ENCODE measurements around the gene CEBPA.
"Not testable (repeated sequence)": the region's sequence is repeated elsewhere in the genome, so short reads cannot be mapped to it uniquely, and the experiment has no call there.

Gene CEBPA

DNA sequence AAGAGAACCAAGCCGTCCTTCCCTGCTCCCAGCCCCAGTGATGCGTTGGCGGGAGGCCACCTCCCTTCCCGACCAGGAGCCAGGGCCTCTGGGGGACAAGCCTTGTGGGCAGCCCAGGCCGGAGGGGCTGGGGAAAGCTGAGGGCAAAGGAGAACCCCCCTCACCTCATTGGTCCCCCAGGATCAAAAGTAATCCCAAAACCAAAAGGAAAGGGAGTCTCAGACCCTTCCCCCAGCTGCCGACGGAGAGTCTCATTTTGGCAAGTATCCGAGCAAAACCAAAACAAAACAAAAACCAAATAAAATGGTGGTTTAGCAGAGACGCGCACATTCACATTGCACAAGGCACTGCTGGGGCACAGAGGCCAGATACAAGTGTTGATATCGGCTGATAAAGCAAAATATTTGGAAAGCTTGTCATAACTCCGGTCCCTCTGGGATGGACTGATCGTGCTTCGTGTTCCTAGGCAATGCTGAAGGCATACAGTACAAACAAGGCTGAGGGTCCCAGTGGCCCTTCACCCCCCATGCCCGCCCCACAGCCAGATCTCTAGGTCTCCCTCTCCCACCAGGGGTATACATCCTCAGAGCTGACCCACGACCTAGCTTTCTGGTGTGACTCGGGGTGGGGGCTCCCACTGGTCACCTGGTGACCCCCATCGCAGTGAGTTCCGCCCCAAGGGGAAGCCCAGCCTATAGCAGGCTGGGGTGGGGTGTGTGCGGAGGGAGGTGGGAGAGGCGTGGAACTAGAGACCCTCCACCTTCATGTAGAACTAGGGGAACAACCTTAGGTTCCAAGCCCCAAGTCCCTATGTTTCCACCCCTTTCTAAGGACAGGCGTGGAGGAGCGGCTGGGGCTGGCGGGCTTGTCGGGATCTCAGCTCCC is 2.1 kb downstream of the CEBPA start:
- no peak for DNase-seq

- no peak for DNase-seq
Observed at GRCh38 chr19:33299051-33299688, 3.2 kb downstream of the CEBPA start.

DNA sequence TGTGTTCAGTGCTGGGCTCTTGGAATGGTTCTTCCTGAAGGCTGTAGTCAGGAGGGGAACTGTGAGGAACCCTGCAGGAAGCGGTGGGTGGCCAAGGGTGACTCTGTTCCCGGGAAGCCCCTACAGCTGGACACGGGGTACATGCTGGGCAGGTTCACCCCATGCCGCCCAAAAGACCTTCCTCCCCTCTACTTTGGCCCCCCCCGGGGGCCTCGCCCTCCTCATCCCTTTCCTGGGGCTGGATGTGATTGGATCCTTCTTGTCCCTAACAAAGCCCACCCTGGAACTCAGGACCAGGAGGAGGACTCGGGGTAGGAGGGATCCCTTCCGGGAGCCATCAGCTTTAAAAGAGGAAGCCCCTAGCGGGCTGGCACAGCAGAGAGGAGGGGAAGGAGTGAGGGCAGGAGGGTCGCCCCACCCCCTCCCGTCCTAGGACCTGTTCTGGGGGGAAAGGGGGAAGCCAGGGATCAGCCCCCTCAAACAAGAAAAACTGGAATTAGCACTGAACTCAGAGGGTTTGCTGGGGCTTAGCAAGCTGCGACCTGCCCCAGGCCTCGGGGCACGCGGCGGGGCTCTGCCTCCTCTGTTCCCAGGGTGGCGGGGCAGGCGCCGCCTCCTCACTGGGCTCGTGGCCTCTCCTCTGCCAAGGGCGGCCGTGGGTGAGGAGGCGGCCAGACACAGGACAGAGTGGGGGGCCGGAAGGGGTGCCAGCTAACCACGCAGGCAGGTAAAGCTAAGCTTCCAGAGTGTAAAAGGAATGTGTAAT is 4.0 kb downstream of the CEBPA start:
- DNase-seq = no peak

DNA sequence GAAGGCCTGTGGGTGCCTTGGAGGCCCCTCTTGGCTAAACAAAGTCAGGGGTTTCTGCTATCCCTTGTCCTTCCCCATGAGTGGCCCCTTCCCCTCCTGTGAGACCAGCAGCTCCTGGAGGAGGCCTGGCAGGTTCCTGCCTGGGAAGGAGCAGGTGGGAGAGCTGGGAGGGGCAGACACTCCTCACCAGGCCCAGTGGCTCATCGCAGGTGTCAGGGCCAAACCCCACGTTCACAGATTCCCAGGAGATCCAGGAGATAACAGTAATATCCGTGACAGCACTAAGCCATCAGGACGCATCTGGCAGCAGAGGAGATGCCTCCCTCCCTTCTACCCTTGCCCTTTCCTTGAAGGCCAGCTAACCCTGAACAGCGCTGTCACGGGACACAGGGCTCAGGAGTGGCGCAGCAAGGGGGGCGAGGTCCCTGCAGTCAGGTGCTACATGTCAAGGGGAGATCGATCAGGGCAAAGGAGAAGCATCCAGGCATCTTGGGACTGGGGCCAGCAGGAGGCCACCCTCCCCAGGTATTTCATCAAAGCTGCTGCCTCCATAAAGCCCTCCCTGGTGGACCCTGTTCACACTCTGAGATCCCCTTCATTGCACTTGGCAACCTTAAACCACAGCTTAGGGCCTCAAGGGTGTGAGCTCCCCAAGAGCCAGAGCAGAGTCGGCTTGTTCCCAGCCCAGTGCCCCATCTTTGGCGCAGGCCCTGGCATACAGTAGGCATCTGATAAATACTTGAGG is 4.8 kb downstream of the CEBPA start:
- DNase-seq = no peak

DNA sequence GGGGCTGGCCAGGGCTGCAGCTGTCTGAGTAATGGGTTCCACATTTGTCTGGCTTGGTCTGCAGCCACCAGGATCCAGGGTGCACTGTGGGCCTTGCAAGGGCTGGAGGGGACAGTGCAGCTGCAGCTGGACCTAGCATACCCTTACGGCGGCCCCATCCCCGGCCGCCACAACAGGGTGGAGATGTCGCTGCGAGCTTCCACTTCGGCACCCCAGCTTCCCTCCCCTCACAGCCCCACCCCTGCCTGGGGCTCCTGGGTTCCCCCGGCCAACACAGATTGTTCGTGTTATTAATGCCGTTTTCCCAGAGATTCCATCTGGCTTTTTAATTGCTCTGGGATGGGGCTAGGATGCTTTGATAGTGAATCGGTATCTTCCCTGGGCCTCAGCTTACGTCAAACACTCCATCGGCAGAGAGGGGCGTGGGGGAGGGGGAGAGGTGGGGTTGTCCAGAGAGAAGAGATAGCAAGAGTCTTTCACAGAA is 5.8 kb downstream of the CEBPA start:
- DNase-seq = peak; percentile 71

GRCh38 chr19:33295621-33296487 is 6.5 kb downstream of the CEBPA start:
- no peak for DNase-seq

- DNase-seq = not testable (repeated sequence)
Observed at GRCh38 chr19:33295046-33295445, 7.3 kb downstream of the CEBPA start.

DNA sequence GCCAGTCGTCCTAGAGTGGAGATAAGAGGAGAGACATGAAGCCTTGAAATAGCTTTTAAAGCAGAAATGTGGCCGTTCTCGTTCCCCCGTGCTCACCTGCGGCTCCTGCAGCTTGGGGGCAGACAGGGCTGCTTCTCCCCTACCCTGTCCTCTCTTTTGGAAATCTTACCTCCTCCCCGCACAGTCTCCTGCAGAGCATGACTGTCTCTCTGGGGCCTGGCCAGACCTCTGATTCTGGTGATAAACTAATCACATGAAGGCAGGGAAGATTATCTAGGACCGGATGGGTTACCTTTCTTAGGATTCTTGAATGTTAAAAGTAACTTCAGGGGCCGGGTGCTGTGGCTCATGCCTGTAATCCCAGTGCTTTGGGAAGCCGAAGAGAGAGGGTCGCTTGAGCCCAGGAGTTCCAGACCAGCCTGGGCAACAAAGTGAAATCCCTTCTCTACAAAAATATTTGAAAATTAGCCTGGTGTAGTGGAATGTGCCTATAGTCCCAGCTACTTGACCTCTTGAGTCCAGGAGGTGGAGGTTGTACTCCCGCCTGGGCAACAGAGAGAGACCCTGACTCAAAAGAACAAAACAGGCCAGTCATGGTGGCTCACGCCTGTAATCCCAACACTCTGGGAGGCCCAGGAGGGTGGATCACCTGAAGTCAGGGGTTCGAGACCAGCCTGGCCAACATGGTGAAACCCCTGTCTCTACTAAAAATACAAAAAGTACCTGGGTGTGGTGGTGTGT is 8.1 kb downstream of the CEBPA start:
- DNase-seq = no peak

DNA sequence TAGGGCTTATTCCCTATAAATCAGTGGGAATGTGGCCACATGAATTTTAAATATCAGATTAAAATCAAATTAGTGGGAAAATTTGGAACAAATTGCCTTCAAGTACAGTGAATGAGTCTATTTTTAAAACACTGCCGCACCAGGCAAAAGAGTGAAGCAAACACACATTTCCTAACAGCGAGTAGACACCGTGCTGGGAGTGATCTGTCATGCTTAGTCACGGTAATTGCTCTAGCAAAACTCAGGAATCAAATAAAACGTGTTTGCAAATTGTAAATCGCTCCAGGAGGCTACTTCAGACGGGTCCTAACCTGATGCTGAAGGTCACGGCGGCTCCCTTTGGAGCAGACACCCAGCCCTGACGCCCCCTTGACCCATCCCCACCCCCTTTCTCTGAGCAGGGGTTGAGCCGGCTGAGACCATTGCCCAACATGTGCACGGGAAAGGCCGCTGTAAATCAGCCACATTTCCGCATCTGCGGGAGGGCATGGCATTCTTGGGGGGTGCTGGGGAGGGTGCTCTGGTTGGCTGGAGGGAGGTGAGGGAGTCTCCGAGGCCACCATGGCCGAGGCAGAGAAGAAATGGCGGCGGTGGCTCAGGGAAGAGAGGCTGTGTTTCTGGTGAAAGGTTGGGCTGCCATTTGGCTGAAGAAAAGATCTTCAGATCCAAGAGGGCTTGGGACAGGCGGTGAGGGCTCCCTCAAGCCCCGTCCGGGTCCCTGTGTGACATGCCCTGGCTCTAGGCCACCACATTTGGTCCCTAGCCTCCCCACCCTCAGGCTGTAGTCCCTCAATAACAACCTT is 8.9 kb downstream of the CEBPA start:
- peak; percentile 72 for DNase-seq

DNA sequence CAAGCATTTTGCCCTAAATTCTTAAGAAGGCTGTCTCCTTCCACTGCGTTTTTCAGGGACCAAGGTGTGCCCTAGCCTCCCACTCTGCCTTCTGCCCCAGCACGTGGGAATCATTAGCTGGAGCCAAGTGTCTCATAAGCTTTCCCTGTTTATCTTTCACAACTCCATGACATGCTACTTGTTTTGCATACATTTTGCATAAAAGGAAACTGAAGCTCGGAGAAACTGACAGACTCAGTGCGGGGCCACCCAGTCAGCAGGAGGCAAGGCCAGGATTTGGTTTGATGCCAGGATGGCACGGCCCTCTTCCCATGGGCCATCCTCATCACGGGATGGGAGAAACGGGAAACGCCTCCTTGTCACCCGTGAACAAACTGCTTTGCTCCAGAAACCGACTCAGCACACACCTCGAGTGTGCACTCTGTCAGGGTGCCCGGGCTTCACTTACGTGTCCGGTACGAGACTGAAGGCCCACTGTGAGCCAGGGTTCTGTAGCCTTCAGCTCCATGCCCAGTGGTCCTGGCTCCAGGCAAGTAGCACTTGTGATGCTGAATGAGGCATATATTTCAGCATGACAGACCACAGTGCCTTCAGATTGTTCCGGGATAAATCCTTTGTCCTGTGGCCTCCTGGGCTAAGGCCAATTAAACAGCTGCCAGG is 9.6 kb downstream of the CEBPA start:
- DNase-seq = peak; percentile 12

GRCh38 chr19:33291623-33292534 is 10.5 kb downstream of the CEBPA start:
- no peak for DNase-seq

DNA sequence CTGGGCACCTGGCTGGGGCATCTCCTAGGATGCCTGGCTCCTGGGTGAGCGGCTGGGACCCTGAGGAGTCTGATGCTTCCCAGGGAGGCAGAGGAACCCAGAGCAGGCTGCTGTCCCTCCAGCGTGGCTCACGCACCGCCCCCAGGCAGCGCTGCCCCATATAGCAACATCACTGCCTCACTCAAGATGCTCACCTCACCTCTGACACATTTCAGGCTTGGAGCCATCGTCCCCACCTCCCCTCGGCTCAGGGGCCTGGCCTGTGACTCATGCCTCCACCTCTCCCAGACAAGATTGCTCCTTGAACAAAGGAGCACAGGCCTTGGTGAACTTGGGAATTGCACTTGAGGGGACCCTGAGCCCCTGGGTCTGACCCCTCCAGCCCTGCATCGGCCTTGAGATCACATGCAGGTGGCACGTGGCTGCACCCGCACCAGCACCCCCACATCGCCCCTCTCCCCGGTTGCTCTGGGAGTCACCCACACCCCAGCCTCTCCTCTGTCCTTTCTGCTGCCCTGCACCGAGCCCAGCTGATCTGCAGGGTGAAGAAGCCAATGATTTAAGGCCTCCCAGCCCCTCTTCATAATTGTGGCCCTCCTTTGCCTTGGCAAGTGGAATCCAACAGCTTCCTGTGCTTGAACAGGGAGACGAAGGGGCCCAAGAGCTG is 11.2 kb downstream of the CEBPA start:
- DNase-seq = peak; percentile 29

DNA sequence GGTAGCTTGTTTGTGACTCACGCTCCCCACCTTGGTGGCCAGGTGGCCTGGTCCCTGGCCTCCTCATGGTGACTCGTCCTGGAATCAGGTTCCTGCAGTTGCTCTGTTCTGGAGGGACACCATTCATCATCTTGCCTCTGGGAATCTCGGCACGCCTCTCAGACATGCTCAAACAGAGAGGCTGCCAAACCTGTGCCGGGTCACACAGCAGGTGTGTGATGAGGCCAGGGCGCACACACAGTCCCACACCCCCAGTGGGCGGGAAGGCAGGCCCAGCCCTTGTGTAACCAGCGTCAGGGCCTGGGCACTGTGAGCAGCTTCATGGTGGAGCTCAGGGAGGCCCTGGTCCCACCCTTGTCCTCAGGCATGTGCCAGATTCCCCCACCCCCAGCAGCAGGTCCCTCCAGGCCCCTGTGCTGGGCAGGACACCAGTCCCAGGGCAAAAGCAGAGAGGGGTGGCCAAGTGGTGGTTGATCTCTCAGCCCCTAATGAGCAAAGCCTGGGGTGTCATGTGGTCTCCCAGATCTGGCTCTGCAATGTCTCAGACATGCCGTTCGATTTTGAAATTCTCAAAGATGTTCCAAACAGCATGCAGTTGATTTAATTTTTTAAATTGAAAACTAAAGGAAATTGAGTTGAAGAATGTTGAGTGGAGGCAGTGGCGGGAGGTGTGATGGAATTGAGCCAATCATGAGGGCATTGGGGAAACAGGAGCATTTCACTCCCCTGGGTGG is 12.1 kb downstream of the CEBPA start:
- DNase-seq = no peak

DNA sequence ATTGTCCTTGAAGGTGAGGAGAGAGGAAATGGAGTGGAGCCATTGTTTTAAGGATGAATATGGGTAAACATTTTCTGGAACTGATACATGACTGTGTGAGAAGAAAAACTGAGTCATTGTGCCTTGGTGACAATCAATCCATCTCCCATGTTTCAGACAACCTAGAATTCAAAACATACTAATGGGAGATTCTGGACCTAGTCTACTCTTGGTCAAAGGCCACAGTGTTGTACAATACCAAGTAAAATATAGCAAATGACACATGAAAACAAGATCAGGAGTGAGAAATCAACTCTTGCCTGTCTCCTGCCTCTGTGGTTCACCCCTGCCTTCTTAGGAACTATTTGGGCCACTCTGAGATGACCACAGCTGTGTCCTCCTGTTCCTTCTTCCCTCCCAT is 13.1 kb downstream of the CEBPA start:
- DNase-seq = no peak

DNA sequence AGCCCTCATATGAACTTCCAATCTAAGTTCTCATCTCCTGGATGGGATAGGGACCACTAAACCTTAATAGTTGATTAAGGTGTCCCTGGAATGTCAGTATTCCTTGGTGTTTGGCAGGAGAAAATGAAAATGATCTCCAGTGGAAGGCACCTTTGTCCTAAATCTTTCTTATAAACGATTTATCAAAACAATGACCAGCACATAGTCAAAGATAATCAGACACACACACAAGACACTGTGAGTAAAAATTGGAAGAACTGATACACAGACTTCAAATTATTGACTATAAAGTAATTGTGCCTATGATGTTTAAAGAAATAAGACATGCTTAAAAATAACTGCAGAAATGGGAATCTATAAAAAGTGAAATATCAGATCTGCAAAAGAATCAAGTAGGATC is 13.7 kb downstream of the CEBPA start:
- no peak for DNase-seq

GRCh38 chr19:33287927-33288326 is 14.4 kb downstream of the CEBPA start:
- DNase-seq = no peak

GRCh38 chr19:33287438-33287837 is 14.9 kb downstream of the CEBPA start:
- no peak for DNase-seq
